ENCODE measurements around the gene ZNF423. TPM values are rescaled to one million over a fixed set of nuclear protein-coding genes. Genes with fewer than 3 reads are reported as not detected.

The ZNF423 gene
- total RNA-seq, 4 donors from 2014 or later, result 6.6 to 22.9 (median 8.6) TPM

- no peak for DNase-seq (ENCODE audit: low spot score)
- no peak for ATAC-seq (ENCODE audit: low FRiP score)
Observed at GRCh38 chr16:49534901-49535610, 320.9 kb downstream of the ZNF423 start.

GRCh38 chr16:49533422-49533821 lies 322.5 kb downstream of the ZNF423 start:
- no peak for DNase-seq (ENCODE audit: low spot score)
- ATAC-seq (ENCODE audit: low FRiP score), result no peak
- no peak for TF ChIP-seq CTCF (IDR thresholded peaks at IDR 0.05)

More at GRCh38 chr16:49534901-49535610, 320.9 kb downstream of the ZNF423 start:
- no peak for TF ChIP-seq CTCF (IDR thresholded peaks at IDR 0.05)

- no peak for TF ChIP-seq CTCF (IDR thresholded peaks at IDR 0.05)
- no peak for DNase-seq (ENCODE audit: low spot score)
- ATAC-seq (ENCODE audit: low FRiP score), result no peak
Observed at GRCh38 chr16:49532873-49533272, 323.0 kb downstream of the ZNF423 start.

GRCh38 chr16:49531931-49532840 lies 323.7 kb downstream of the ZNF423 start:
- DNase-seq (ENCODE audit: low spot score) (no peak), ATAC-seq (ENCODE audit: low FRiP score) (no peak)
- no peak for TF ChIP-seq CTCF (IDR thresholded peaks at IDR 0.05)

- ATAC-seq (ENCODE audit: low FRiP score) (no peak), DNase-seq (ENCODE audit: low spot score) (no peak)
- TF ChIP-seq CTCF (IDR thresholded peaks at IDR 0.05), result no peak
Observed at GRCh38 chr16:49531425-49531824, 324.5 kb downstream of the ZNF423 start.

- no peak for ATAC-seq (ENCODE audit: low FRiP score)
- no peak for DNase-seq (ENCODE audit: low spot score)
- TF ChIP-seq CTCF (IDR thresholded peaks at IDR 0.05), result no peak
Observed at GRCh38 chr16:49530427-49530970, 325.4 kb downstream of the ZNF423 start.
